H9 (cell line): Measurements from ENCODE around the gene MAP3K20. TPM values are rescaled to one million over a fixed set of nuclear protein-coding genes. Genes with fewer than 3 reads are reported as not detected.

Experiments
- DNase-seq: peaks from one replicate; pipeline ENCODE4 v3.0.0-alpha.2; 2017
- H2AFZ ChIP-seq: one replicate; pipeline ENCODE4 v1.6.1; 2013; ENCODE audit warnings: mild to moderate bottlenecking, low read length, control low read depth, moderate library complexity
- H2AK5ac ChIP-seq: 2 replicates; pipeline ENCODE4 v1.6.1; 2013; ENCODE audit warnings: low read length, control low read depth, mixed read lengths; ENCODE audit not compliant: insufficient read length
- H2BK120ac ChIP-seq: one replicate; pipeline ENCODE4 v1.6.1; 2013; ENCODE audit warnings: low read depth, mild to moderate bottlenecking, low read length, control low read depth, inconsistent platforms; ENCODE audit not compliant: poor library complexity, severe bottlenecking
- H2BK12ac ChIP-seq: 2 replicates; pipeline ENCODE4 v1.6.1; 2013; ENCODE audit warnings: low read length, control low read depth, mixed read lengths, low read depth; ENCODE audit not compliant: insufficient read length
- H2BK15ac ChIP-seq: 2 replicates; pipeline ENCODE4 v1.6.1; 2013; ENCODE audit warnings: low read depth, low read length, control low read depth
- H2BK20ac ChIP-seq: one replicate; pipeline ENCODE4 v1.6.1; 2013; ENCODE audit warnings: low read depth, mild to moderate bottlenecking, low read length, control low read depth, inconsistent platforms; ENCODE audit not compliant: poor library complexity, severe bottlenecking
- H2BK5ac ChIP-seq: 2 replicates; pipeline ENCODE4 v1.6.1; 2013; ENCODE audit warnings: low read length, control low read depth, mixed read lengths; ENCODE audit not compliant: insufficient read length
- H3K14ac ChIP-seq: 2 replicates; pipeline ENCODE4 v1.6.1; 2013; ENCODE audit warnings: low read length, control low read depth; ENCODE audit not compliant: insufficient read depth
- H3K18ac ChIP-seq: 2 replicates; pipeline ENCODE4 v1.6.1; 2013; ENCODE audit warnings: low read depth, mild to moderate bottlenecking, mixed read lengths, low read length, control low read depth; ENCODE audit not compliant: insufficient read length
- H3K23ac ChIP-seq: 2 replicates; pipeline ENCODE4 v1.6.1; 2013; ENCODE audit warnings: low read length, control low read depth, mixed read lengths, low read depth; ENCODE audit not compliant: insufficient read length
- H3K23me2 ChIP-seq: 2 replicates; pipeline ENCODE4 v1.6.1; 2013; ENCODE audit warnings: low read depth, mild to moderate bottlenecking, mixed read lengths, low read length, control low read depth; ENCODE audit not compliant: insufficient read length, poor library complexity, severe bottlenecking
- H3K27ac ChIP-seq: 2 replicates; pipeline ENCODE4 v1.5.1; 2013; ENCODE audit warnings: low read length, control low read depth, mixed read lengths, low read depth; ENCODE audit not compliant: insufficient read length
- H3K27me3 ChIP-seq: 2 replicates; pipeline ENCODE4 v1.6.1; 2013; ENCODE audit warnings: low read length, control low read depth, inconsistent platforms; ENCODE audit not compliant: insufficient read depth
- H3K4ac ChIP-seq: 2 replicates; pipeline ENCODE4 v1.6.1; 2013; ENCODE audit warnings: low read depth, mild to moderate bottlenecking, control low read depth, inconsistent platforms, low read length, moderate library complexity
- H3K4me1 ChIP-seq: 2 replicates; pipeline ENCODE4 v1.6.1; 2013; ENCODE audit warnings: low read length, control low read depth, inconsistent platforms; ENCODE audit not compliant: insufficient read depth
- H3K4me2 ChIP-seq: 2 replicates; pipeline ENCODE4 v1.6.1; 2013; ENCODE audit warnings: low read length, control low read depth, mixed read lengths; ENCODE audit not compliant: insufficient read length, insufficient read depth
- H3K56ac ChIP-seq: 2 replicates; pipeline ENCODE4 v1.6.1; 2013; ENCODE audit warnings: low read depth, mild to moderate bottlenecking, mixed read lengths, low read length, control low read depth; ENCODE audit not compliant: insufficient read length
- H3K79me1 ChIP-seq: 2 replicates; pipeline ENCODE4 v1.6.1; 2013; ENCODE audit warnings: low read depth, mild to moderate bottlenecking, moderate library complexity, low read length, control low read depth, inconsistent platforms; ENCODE audit not compliant: insufficient read depth, poor library complexity, severe bottlenecking
- H3K79me2 ChIP-seq: 2 replicates; pipeline ENCODE4 v1.6.1; 2013; ENCODE audit warnings: low read length, control low read depth, inconsistent platforms; ENCODE audit not compliant: insufficient read depth
- H3K9ac ChIP-seq: 2 replicates; pipeline ENCODE4 v1.6.1; 2013; ENCODE audit warnings: low read length, control low read depth, mixed read lengths; ENCODE audit not compliant: insufficient read length; ENCODE audit errors: extremely low read depth
- H3K9me3 ChIP-seq: one replicate; pipeline ENCODE4 v1.6.1; 2013; ENCODE audit warnings: low read depth, low read length, inconsistent platforms; ENCODE audit not compliant: control insufficient read depth
- H3T11ph ChIP-seq: one replicate; pipeline ENCODE4 v1.6.1; 2013; ENCODE audit warnings: mild to moderate bottlenecking, low read length, control low read depth, inconsistent platforms
- H4K20me1 ChIP-seq: one replicate; pipeline ENCODE4 v1.6.1; 2013; ENCODE audit not compliant: control insufficient read depth, insufficient read length, insufficient read depth
- H4K5ac ChIP-seq: 2 replicates; pipeline ENCODE4 v1.6.1; 2013; ENCODE audit warnings: low read depth, mild to moderate bottlenecking, mixed read lengths, low read length, control low read depth; ENCODE audit not compliant: insufficient read length
- H4K8ac ChIP-seq: replicated peaks from 2 replicates; pipeline ENCODE4 v1.6.1; 2013; ENCODE audit warnings: low read length, control low read depth, mixed read lengths, low read depth; ENCODE audit not compliant: insufficient read length
- H4K91ac ChIP-seq: 2 replicates; pipeline ENCODE4 v1.6.1; 2013; ENCODE audit warnings: low read depth, mild to moderate bottlenecking, moderate library complexity, mixed read lengths, low read length, control low read depth; ENCODE audit not compliant: insufficient read length
- H3K27ac Mint-ChIP-seq, 3 experiments: 2 replicates in 2 of 3; 3 replicates in 1 of 3; pipeline ENCODE4 v1.8.0; 2020 to 2021; ENCODE audit warnings: mixed read lengths in 3 of 3, mild to moderate bottlenecking in 1 of 3, moderate library complexity in 1 of 3
- H3K27me3 Mint-ChIP-seq: 2 replicates; pipeline ENCODE4 v1.8.0; 2021; ENCODE audit warnings: low read depth, mild to moderate bottlenecking, moderate library complexity, mixed read lengths
- H3K36me3 Mint-ChIP-seq, 3 experiments: 2 replicates in 2 of 3; 3 replicates in 1 of 3; pipeline ENCODE4 v1.8.0; 2020 to 2021; ENCODE audit warnings: low read depth in 3 of 3, mixed read lengths in 3 of 3; ENCODE audit not compliant: insufficient read depth in 1 of 3
- H3K4me1 Mint-ChIP-seq, 2 experiments: 2 replicates each; pipeline ENCODE4 v1.8.0; 2020; ENCODE audit warnings: mixed read lengths in 2 of 2
- H3K4me3 Mint-ChIP-seq, 2 experiments: 2 replicates in 1 of 2; 3 replicates in 1 of 2; pipeline ENCODE4 v1.8.0; 2020 to 2021; ENCODE audit warnings: mild to moderate bottlenecking in 2 of 2, mixed read lengths in 2 of 2, moderate library complexity in 1 of 2
- H3K9me3 Mint-ChIP-seq, 2 experiments: 2 replicates in 1 of 2; 3 replicates in 1 of 2; pipeline ENCODE4 v1.8.0; 2020; ENCODE audit warnings: mild to moderate bottlenecking in 2 of 2, mixed read lengths in 2 of 2, moderate library complexity in 1 of 2
- CTCF ChIP-seq: fragments of 200-600 bp; sonication (generic); conservative IDR thresholded peaks from 3 replicates; pipeline ENCODE4 v1.8.0; 2021; ENCODE audit warnings: antibody characterized with exemption, mild to moderate bottlenecking
- WGBS: extraction: QIAGEN DNeasy Blood & Tissue Kit; methylation state at CpG from one replicate; pipeline ENCODE4 v1.1.7; 2013; ENCODE audit warnings: missing lambda C conversion rate, low lambda C conversion rate, mixed read lengths; ENCODE audit not compliant: insufficient read length; ENCODE audit errors: extremely low coverage; 5-methylcytosine and 5-hydroxymethylcytosine counted together
- total RNA-seq: library from RNA; stranded (reverse); gene quantifications from 2 replicates; pipeline ENCODE4 v1.2.1, GENCODE V29; 2021

Gene MAP3K20
- total RNA-seq, 1 experiment from 2014 or later = 8.7 TPM

- no peaks in the 10 kb centered on the region for H3K79me2 ChIP-seq
- H4K5ac ChIP-seq = no peak overlapping the region
- H3K9ac ChIP-seq = no peak overlapping the region
- H3K18ac ChIP-seq = no peak overlapping the region
- no peaks in the 10 kb centered on the region for H4K20me1 ChIP-seq
- H4K8ac ChIP-seq = no peak overlapping the region
- H3K4me1 ChIP-seq = no peaks in the 10 kb centered on the region
- H2AK5ac ChIP-seq = no peak overlapping the region
- TF ChIP-seq CTCF = no peak
- no peaks in the 10 kb centered on the region for H3K79me1 ChIP-seq
- no peak overlapping the region for H3K23ac ChIP-seq
- no peak overlapping the region for H4K91ac ChIP-seq
- no peak overlapping the region for H3K27ac ChIP-seq
- Mint-ChIP-seq H3K9me3 (peaks cover 0 to 2% of the 10 kb centered on the region in 2 experiments; a peak in 1 of 5 replicates), H3K4me3 (no peak overlapping the region), H3K4me1 (no peaks in the 10 kb centered on the region), H3K27me3 (no peaks in the 10 kb centered on the region), H3K36me3 (no peaks in the 10 kb centered on the region; a peak in 2 of 7 replicates), H3K27ac (no peak overlapping the region)
- no peak overlapping the region for H3T11ph ChIP-seq
- H3K27me3 ChIP-seq = no peaks in the 10 kb centered on the region
- no peak overlapping the region for H2AFZ ChIP-seq
- H2BK20ac ChIP-seq = no peak overlapping the region
- no peaks in the 10 kb centered on the region for H3K23me2 ChIP-seq
- H2BK120ac ChIP-seq = no peak overlapping the region
- H2BK5ac ChIP-seq = no peak overlapping the region
- no peak overlapping the region for H3K14ac ChIP-seq
- no peak overlapping the region for H2BK12ac ChIP-seq
- WGBS = no CpG with 5 or more reads among the region's 1 CpG
- no peak overlapping the region for H3K56ac ChIP-seq
- no peak overlapping the region for H3K4me2 ChIP-seq
- DNase-seq = no peak
- H3K9me3 ChIP-seq = no peaks in the 10 kb centered on the region
- no peak overlapping the region for H2BK15ac ChIP-seq
- no peak overlapping the region for H3K4ac ChIP-seq
These were observed 95.7 kb downstream of the MAP3K20 start for GRCh38 chr2:173171321-173171720.
